ENCODE results near the gene EFCAB9.

DNA sequence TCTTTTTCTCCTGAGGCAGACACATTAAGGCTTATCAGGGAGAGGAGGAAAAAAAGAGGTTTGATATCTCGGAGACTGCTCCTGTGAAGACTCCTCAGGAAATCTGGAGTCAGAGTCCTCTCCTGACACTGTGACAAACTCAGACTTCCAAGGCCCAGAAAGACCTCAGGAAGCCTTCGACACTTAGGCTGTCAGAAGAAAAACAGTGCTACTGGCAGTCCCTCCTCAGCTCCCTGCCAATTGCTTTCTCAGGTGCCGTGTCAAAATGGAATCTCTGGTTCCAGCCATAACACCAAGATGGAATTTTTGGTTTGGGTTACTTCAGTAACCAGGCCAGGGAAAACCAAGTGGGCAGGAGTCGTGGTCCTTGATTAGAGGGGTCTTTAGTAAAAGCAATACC, 10.1 kb upstream of the EFCAB9 start:
- TF ChIP-seq, protein P1, sequence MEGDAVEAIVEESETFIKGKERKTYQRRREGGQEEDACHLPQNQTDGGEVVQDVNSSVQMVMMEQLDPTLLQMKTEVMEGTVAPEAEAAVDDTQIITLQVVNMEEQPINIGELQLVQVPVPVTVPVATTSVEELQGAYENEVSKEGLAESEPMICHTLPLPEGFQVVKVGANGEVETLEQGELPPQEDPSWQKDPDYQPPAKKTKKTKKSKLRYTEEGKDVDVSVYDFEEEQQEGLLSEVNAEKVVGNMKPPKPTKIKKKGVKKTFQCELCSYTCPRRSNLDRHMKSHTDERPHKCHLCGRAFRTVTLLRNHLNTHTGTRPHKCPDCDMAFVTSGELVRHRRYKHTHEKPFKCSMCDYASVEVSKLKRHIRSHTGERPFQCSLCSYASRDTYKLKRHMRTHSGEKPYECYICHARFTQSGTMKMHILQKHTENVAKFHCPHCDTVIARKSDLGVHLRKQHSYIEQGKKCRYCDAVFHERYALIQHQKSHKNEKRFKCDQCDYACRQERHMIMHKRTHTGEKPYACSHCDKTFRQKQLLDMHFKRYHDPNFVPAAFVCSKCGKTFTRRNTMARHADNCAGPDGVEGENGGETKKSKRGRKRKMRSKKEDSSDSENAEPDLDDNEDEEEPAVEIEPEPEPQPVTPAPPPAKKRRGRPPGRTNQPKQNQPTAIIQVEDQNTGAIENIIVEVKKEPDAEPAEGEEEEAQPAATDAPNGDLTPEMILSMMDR (IDR thresholded peaks at IDR 0.05; ENCODE audit: low read length): no peak
- TF ChIP-seq EZH2 (optimal IDR thresholded peaks at IDR 0.05; ENCODE audit: low read depth, low read length): no peak

All from MM.1S (cell line).